Glomerular endothelial cell (primary cell): ENCODE data around the gene FOXO6. TPM values are rescaled to one million over a fixed set of nuclear protein-coding genes. Genes with fewer than 3 reads are reported as not detected.

Experiments used
- total RNA-seq: library from RNA; depleted of rRNA; stranded (reverse); fragments of >200 nt; gene quantifications from 2 replicates; pipeline ENCODE4 v1.2.3, GENCODE V29; 2015

FOXO6 gene
- total RNA-seq, 1 donor from 2014 or later = not detected

Other genes starting within 250 kb of the FOXO6 start
- gene SCMH1, start 119.1 kb upstream of the FOXO6 start, total RNA-seq = 13.8 and 22.5 TPM in 2 replicates
- gene EDN2, start 123.2 kb downstream of the FOXO6 start, total RNA-seq = 0.53 and 0.63 TPM in 2 replicates